Measurements from ENCODE around the gene UBA1.
A peak's percentile ranks its signal among the peaks of the same experiment; 100 is the strongest.
"Not testable (repeated sequence)": the region's sequence is repeated elsewhere in the genome, so short reads cannot be mapped to it uniquely, and the experiment has no call there.

Gene UBA1

DNA sequence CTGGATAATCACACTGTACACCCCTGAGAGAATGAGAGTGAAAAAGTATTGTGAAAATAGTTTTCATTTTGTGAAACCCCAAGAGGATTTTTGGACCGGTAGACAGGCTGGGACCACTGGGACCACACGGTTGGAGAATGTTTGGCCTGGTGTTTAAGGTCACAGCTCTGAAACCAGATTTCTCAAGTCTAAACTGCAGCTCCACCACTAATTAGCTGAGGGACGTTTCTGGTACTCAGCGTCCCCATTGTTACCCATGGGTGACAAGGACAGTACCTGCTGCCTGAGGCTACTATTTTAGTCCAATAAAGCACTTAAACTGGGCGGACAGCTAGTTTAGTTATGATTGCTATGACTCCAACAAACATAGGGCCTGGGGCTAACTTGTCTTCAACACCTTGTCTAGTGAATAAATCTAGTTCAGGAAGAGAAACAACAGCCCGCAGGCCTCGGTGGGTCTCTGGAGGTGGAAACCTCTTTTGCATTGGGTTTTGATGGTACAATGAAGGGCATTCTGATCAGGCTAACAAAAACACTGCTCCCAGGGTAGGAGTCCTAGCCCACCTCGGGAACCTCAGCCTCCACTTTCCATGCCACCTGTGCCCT is 38.7 kb downstream of the UBA1 start:
- DNase-seq, result no peak

DNA sequence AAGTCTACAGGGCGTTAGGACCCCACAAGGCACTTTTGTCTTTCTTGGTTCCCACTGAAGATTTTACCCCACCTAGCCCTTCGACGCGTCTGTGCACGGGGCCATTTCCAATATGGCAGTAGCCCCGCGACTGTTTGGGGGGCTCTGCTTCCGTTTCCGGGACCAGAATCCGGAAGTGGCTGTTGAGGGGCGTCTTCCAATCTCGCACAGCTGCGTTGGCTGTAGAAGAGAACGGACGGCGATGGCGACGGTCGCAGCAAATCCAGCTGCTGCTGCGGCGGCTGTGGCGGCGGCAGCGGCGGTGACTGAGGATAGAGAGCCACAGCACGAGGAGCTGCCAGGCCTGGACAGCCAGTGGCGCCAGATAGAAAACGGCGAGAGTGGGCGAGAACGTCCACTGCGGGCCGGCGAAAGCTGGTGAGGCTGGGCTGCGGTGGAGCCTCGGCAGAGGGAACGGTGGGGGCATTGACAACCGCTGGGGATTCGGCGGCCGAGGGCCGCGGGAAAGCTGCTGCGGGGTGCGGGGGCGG is 39.2 kb downstream of the UBA1 start, which contains the start of gene USP11:
USP11 (plus strand) TSS at position 207 of the 530 bp plus-strand sequence; CDS start at position 242, 35 bp downstream.
- DNase-seq, result peak; percentile 83

DNA sequence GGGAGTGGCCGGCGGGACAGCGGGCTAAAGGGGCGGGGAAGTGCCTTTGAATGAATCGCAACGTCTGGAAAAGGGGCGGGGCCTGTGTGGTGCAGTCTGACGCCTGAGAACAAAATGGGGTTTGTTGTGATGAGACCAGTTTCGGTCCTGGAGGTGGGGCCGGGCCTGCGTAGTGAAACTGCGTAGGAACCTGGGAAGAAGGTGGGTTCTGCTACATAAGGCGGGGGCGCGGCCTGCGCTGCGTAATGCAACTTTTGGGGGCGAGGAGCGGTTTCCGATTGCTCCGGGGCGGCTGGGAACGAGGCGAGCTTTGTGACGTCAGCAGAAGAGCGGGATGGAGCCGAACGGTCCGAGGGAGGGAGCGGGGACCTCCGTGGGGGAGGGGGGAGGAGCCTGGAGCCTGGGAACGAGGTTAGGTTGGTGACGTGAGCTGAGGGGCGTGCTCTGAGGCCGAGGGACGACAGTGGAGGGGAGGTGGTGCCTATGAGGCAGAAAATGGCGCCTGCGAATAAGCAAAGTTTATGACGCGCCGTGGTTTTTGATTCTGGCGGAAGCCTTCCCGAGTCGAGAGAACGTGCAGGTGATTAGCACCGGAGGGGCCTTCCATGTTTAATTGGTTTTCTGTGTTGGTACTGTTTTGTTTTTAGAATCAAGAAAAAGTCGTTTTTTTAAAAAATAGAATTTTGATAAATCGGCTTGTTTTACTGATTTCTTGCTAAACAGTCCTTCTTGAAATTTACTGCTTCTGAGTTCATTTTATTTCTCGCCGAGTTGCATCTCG is 39.9 kb downstream of the UBA1 start:
- peak; percentile 97 for DNase-seq

- DNase-seq, result no peak
Observed at GRCh38 chrX:47234583-47234982, 41.0 kb downstream of the UBA1 start.

DNA sequence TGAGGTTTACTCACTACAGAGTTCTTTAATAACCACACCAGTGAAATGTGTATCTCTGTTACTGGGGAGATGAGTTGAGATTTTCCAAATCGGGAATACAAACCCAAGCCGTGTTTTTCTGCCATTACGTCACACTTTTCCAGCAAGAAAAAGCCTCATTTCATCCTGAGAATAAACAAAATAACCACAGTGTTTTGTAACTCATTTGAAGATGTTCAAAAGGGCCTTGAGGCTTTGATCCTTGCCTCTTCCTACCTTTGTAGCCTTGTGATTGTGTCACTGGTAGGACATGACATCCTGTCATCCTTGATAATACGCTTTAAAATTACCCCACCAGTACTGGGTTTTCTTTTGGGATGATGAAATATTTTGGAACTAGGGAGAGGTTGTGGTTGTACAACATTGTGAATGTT is 42.1 kb downstream of the UBA1 start:
- DNase-seq, result no peak

DNA sequence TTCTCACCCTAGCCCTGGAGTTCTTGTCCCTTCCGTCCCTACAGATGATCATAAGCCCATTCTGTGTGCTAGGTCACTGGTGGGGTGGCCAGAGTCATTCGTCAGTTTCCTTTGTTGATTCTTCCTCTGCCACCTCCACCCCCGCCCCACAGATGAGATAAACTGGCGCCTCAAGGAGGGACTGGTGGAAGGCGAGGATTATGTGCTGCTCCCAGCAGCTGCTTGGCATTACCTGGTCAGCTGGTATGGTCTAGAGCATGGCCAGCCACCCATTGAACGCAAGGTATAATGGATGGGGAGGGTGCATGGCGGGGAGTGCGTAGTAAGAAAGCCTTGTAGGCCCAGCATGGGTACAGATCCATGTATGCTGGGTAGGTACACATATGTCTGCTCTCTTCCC is 45.6 kb downstream of the UBA1 start:
- DNase-seq, result no peak

- no peak for DNase-seq
Observed at GRCh38 chrX:47239898-47240545, 46.4 kb downstream of the UBA1 start.

DNA sequence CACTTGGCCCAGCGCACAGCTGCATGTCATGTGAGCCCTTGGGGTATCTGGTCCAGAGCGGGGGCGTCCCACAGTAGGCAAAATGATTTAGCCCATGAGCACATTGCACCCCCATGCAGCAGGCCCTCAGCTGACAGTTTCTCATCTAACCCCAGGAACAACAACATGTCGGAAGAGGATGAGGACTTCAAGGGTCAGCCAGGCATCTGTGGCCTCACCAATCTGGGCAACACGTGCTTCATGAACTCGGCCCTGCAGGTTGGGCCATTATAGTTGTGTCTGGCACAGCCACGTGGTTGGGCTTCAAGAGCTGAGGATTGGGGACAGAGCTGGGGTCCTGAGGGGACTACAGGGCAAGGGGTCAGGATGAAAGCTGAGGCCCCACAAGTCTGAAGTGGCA is 47.0 kb downstream of the UBA1 start:
- DNase-seq, result no peak

DNA sequence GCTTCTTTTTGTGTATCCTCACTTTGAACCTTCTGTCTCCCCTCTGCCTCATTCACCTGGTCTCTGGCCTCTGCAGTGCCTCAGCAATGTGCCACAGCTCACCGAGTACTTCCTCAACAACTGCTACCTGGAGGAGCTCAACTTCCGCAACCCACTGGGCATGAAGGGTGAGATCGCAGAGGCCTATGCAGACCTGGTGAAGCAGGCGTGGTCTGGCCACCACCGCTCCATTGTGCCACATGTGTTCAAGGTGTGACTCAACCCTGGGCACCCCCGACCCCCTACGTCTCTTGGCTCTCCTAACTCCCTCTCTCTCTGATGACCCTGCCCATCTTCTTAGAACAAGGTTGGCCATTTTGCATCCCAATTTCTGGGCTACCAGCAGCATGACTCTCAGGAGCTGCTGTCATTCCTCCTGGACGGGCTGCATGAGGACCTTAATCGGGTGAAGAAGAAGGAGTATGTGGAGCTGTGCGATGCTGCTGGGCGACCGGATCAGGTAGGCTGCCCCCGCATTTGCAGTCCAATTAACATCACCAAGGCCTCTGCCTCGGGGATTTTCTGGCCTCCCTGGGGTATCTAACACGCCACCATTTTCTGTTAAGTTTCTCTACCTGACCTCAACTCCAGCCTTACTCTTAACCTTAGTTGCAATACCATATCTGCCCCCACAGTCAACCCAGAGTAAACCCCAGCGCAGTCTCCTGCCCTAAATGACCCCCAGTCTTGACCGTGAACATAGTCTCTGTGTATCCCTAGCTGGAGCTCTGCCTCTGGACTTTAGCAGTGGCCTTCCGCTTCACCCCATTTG is 47.8 kb downstream of the UBA1 start:
- DNase-seq, result no peak

DNA sequence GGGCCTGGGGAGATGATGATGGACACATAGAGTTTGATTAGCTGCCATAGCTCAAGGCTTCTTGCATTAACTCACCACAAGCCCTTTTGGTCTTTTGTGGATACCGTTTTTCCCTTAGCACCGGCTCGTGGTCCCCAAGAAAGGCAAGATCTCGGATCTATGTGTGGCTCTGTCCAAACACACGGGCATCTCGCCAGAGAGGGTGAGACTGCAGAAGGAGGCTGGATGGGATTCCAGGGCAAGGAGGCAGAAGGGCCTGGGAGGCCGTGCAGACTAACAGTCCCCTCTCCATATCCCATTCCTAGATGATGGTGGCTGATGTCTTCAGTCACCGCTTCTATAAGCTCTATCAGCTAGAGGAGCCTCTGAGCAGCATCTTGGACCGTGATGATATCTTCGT is 48.7 kb downstream of the UBA1 start:
- no peak for DNase-seq

- DNase-seq, result no peak
Observed at GRCh38 chrX:47243351-47243750, 49.7 kb downstream of the UBA1 start.

GRCh38 chrX:47244676-47245075 is 51.0 kb downstream of the UBA1 start:
- DNase-seq, result no peak

- peak; percentile 59 for DNase-seq
Observed at GRCh38 chrX:47245156-47245555, 51.5 kb downstream of the UBA1 start.

GRCh38 chrX:47247206-47247998 is 53.8 kb downstream of the UBA1 start:
- DNase-seq, result no peak

DNA sequence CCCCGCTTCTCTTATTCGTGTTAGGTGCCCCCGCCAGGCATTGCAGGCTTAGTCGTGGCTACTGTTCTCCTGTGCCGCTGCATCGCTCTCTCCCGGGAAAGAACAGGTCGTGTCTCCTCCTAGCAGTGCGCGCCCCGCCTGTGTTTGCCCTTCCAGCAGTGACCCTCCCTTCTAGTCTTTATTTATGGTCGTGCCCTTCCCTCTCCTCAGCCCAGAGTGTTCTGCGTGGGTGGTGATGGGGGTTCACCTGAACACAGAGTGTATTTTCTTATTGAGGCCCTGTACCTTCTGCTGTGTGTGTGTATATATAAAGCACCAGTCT is 54.3 kb downstream of the UBA1 start:
- no peak for DNase-seq

GRCh38 chrX:47248576-47248975 is 54.9 kb downstream of the UBA1 start:
- no peak for DNase-seq

- no peak for DNase-seq
Observed at GRCh38 chrX:47250017-47250347, 56.4 kb downstream of the UBA1 start.

GRCh38 chrX:47257620-47258019 is 64.0 kb downstream of the UBA1 start:
- not testable (repeated sequence) for DNase-seq
